Forelimb muscle (tissue), 1 donor: ENCODE results near the gene AIPL1. TPM values are rescaled to one million over a fixed set of nuclear protein-coding genes. Genes with fewer than 3 reads are reported as not detected.

Experiments
- DNase-seq: peaks from one replicate; pipeline ENCODE4 v3.0.0-alpha.2; 2013; ENCODE audit warnings: low read depth
- polyA plus RNA-seq: library from polyadenylated mRNA; unstranded; fragments of 120-200 nt; gene quantifications from one replicate; pipeline ENCODE4 v1.2.1, GENCODE V29; 2013; ENCODE audit not compliant: insufficient read length

Gene AIPL1
- polyA plus RNA-seq, 1 donor = not detected

- DNase-seq = no peak
Observed at GRCh38 chr17:6467567-6467966, 32.6 kb upstream of the AIPL1 start.

DNA sequence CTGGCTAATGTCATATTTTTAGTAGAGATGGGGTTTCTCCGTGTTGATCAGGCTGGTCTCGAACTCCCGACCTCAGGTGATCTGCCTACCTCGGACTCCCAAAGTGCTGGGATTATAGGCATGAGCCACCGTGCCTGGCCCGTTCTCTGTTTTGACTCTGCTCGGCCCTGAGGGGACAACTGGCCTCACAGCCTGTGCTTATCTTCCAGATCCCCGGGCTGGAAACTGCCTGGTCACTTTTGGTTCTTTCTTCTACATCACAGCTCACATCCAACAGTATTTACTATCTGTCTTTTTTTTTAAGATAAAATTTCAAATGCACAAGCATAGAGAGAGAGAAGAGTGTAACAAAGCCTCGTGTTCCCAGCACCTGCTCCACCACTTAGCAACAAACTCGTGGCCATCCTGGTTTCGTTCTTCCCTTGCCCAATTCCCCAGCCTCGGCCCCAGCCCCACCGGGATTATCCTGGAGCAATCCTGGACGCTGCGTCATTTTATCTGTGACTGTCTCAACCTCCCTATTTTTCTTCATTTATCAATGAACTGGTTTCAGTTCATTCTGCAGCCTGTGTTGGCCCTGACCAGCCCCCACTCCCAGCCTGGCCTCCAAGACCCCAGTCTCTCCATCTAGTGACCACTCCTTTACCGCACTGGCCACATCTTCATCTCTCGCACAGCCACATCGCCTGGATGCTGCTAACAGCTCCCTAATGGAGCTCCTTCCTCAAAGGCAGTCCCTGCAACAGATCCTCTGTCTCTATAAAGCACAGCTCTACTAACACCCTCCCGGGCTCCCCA, 30.5 kb upstream of the AIPL1 start:
- DNase-seq = no peak

- DNase-seq = no peak
Observed at GRCh38 chr17:6464446-6465041, 29.6 kb upstream of the AIPL1 start.

GRCh38 chr17:6463616-6464445, 28.9 kb upstream of the AIPL1 start:
- DNase-seq = no peak

GRCh38 chr17:6462692-6463091, 27.8 kb upstream of the AIPL1 start:
- no peak for DNase-seq

DNA sequence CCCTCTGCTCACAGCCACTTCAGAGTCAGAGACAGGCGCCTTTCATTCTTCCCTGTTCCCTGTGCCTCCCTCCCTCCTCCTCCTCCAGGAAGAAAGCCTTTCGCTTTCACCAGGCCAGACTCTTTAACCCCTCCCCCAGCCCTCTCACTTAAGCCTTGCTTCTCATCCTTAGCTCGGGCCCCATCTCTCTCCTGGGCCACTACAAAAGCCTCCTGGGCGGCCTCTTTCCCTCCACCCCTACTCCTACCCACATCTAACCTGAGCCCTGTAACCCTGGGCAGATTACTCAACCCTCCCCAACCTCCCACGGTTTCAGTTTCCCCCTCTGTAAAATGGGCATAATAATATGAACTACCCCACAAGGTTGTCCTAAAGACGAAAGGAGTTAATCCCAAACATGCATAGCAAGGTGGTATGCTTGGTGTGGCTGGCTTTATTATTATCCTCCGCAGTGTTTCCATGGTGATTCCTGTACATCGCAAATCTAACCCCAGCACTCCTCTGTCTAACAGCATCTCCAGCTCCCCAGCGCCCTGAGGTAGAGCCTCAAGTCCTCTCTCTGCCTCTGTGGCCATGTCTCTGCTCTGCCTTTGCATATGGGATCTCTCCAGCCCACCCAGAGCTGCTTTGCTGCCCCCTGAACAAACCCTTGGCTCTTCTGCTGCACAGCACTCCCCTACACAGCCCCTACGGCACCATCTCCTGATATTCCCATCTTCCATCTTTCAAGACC, 27.0 kb upstream of the AIPL1 start:
- no peak for DNase-seq

DNA sequence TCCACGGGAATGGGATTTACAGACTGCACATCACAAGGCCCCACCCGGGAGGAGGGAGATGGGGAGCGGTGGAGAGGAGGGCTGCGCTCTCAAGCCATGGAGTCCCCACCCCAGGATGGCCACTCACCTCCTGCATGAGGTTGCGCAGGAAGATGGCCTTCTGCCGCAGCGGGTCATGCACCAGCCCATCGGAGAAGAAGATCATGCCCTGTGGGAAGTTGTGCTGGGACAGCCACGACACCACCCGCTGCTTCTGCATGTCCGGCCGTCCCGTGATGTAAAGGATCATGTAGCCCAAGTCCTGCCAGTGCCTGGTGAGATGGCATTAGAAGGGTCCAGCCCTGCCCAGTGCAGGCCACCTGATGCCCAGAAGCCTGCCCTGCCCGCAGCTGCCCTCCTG, 26.3 kb upstream of the AIPL1 start:
- DNase-seq = no peak

DNA sequence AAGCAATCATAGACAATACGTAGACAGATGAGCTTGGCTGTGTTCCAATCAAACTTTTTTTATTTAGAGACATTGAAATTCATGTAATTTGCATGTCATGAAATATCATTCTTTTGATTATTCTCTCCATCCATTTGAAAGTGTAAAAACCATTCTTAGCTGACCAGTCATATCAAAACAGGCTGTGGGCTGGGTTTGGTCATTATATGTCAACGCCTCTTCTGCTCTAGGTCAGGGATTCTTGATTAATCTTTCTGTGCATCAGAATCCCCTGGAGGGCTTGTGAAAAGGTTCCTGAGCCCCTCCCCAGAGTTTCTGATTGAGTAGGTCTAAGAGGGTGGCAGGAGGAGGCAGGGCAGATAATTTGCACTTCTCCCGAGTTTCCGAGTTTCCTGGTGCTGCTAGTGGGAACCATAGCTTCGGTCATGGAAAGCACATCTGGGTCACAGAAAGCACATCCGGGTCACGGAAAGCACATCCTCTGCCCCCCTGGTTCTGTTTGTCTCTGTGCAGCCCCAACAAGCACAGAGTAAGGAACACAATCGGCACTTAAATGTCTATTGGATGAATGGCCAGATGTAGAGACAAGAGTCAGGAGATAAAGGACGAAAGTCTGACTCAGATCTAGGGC, 25.7 kb upstream of the AIPL1 start:
- DNase-seq = no peak

GRCh38 chr17:6458460-6458950, 23.6 kb upstream of the AIPL1 start:
- no peak for DNase-seq

DNA sequence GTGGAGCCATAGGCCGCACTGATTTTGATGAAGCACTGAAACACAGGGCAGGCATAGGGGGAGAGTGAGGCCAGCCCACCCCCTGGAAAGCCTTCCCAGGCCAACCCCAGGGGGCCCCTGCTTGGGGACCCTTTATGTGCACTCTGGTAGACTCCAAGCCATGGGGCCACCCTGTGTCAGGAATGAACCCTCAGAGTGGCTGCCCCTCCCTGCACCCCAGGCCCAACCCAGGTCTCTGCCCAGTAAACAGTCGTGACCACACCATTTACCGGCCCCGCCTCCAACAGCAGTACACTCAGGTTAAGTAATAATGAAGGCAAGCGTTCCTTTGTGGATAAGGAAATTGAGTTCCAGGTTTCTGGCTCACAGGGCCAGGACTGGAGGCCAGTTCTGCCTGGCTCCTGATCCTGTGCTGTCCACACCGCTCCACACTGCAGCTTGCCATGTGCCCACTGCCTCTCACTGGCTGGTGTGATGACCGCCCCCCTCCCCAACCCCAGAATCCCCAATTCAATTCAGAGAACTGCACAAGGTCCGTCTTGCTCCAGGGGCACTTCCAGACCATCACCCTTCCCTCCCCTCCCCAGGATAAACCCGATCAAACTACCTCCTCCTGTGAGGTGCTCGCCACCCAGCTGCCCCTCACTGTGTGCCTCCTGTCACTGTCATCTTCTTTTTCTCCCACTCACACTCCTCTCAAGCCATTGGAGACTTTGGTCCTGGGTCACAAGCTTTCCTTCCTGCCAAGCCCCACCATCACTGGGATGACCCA, 23.0 kb upstream of the AIPL1 start:
- DNase-seq = no peak

DNA sequence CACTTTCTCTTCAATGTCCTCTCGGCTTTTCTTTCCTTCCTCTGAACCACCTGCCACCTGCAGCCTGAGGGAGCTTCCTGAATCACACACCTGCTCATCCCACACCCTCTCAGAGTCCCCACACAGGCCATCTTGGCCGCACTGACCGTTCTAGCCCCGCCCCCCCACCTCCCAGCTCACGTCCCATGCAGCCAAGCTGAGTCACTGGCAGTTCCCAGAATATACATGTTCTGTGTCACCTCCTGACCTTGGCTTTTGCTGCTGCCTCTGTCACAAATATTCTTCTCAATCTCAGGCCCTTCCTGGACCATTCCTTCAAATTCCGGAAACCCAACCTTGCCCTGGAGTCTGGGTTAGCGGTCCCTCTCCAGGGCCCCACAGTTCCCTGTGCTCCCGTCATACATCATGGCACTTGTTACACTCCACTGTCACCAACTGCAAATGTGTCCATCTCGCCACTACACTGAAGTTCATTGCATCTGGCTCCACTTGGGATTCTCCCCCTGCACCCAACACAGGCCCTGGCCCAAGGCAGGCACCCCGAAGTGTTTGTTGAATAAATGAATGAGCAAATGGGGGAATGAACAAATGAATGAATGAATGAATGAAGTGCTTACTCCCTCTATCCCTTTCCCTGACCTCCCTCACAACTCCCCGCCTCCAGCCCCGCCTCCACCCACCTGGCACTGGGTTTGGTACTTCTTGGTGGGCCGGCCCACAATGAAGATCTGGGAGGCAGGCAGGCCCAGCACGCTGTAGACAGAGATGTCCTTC, 22.2 kb upstream of the AIPL1 start:
- no peak for DNase-seq

GRCh38 chr17:6456321-6456720, 21.4 kb upstream of the AIPL1 start:
- no peak for DNase-seq

- DNase-seq = no peak
Observed at GRCh38 chr17:6455321-6455705, 20.4 kb upstream of the AIPL1 start.

- no peak for DNase-seq
Observed at GRCh38 chr17:6454495-6455320, 19.8 kb upstream of the AIPL1 start.

DNA sequence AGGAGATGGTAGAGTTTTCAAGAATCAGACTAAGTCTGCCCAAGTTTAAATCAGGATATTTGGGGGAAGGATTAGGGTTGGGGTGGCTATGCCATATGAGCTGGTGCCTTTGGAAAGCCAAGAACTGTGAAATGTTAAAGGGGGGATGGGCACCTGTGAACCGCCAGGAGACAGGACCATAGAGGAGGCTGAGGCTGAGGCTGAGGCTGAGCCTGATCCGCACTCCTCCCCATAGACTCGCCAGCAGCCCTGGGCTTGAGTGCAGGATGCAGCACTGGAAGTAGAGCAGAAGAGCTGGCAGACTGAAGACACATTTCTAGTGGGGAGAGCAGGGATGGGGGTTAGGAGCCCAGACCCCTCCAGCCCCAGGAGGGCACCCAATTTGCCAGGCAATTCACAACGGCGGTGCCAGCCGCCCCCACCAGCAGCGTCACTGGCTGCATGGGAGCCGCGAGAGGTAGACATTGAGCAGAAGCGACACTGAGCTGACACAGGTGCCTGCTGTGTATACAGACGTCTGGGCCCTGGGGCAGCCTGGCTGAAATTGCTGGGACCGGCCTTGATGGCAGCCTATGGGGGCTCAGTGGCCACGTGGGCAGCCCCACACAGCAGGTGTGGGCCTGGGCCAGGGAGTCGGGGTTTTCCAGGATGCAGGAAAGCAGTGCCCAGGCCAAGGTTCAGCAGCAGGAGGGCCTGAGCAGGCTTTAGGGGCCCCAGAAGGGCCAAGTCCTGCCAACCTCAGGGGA, 18.5 kb upstream of the AIPL1 start:
- no peak for DNase-seq

GRCh38 chr17:6452471-6453266, 17.7 kb upstream of the AIPL1 start:
- no peak for DNase-seq
